ENCODE data around the gene EXOC4.

- TF ChIP-seq, protein P1, sequence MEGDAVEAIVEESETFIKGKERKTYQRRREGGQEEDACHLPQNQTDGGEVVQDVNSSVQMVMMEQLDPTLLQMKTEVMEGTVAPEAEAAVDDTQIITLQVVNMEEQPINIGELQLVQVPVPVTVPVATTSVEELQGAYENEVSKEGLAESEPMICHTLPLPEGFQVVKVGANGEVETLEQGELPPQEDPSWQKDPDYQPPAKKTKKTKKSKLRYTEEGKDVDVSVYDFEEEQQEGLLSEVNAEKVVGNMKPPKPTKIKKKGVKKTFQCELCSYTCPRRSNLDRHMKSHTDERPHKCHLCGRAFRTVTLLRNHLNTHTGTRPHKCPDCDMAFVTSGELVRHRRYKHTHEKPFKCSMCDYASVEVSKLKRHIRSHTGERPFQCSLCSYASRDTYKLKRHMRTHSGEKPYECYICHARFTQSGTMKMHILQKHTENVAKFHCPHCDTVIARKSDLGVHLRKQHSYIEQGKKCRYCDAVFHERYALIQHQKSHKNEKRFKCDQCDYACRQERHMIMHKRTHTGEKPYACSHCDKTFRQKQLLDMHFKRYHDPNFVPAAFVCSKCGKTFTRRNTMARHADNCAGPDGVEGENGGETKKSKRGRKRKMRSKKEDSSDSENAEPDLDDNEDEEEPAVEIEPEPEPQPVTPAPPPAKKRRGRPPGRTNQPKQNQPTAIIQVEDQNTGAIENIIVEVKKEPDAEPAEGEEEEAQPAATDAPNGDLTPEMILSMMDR (conservative IDR thresholded peaks at IDR 0.05 in 1 of 2, IDR thresholded peaks at IDR 0.05 in 1 of 2; ENCODE audit: low read depth in 1 of 2, low read length in 2 of 2), result no peak
- TF ChIP-seq EZH2 (IDR thresholded peaks at IDR 0.05; ENCODE audit: low read length, missing control alignments), result no peak
These were observed 237.0 kb downstream of the EXOC4 start for GRCh38 chr7:133489906-133490305.

Data from fibroblast of lung (primary cell).